NCI-H345 (cell line): Measurements from ENCODE around the gene HSPB6.

Experiments
- DNase-seq: peaks from one replicate; lab custom pipeline; 2025; lab: John Stamatoyannopoulos, UW

The HSPB6 gene

DNA sequence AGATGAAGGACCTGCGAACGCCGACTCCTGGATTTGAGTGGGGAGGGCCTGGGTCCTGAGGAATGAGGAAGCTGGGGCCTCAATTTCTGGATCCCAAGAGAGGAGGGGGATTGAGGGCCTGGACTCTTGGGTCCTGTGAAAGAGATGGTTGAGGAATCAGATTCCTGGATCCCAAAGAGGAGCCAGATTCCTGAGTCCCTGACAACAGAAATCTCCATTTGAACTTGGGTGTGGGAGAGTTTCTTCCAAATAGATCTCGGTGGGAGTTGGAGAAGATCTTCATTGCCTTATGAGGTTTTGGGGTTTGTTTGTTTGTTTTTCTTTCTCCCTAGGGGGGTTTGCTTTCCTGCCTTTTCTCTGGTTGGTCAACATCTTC, 10.8 kb downstream of the HSPB6 start:
- DNase-seq: no peak

DNA sequence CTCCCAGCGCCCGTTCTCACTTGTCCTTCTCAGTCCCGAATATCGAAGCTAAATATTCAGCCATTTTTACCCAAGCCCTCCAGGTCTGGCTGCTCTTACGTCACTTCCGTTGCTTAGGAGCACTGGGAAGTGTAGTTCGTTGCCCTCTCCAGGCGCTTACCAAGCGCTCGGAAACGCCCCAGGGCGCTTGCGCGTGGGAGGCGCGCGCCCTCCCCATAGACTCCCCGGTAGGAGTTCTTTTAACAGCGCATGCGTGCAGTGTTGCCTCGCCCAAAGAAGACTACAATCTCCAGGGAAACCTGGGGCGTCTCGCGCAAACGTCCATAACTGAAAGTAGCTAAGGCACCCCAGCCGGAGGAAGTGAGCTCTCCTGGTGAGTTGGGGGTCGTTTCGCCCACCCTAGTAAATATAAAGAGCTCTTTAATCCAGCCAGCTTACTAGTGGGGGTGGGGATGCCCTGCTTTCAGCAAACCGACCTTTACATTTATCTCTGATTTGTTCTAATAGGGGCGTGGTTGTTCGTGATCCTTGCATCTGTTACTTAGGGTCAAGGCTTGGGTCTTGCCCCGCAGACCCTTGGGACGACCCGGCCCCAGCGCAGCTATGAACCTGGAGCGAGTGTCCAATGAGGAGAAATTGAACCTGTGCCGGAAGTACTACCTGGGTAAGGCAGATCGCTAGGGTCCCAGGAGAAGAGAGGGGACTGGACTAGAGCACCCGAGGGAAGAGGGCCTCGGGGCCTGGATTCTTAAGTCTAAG, 11.3 kb downstream of the HSPB6 start, which contains the start of the genes PSENEN and U2AF1L4:
Gene PSENEN, plus strand, starts transcription at position 324 of the 759 bp plus-strand sequence. Its CDS starts 280 bp downstream, at position 604.
Gene U2AF1L4, minus strand, starts transcription at position 91 of the 759 bp plus-strand sequence. Its CDS starts 27 bp downstream, at position 64.
- DNase-seq: peak; percentile 100

DNA sequence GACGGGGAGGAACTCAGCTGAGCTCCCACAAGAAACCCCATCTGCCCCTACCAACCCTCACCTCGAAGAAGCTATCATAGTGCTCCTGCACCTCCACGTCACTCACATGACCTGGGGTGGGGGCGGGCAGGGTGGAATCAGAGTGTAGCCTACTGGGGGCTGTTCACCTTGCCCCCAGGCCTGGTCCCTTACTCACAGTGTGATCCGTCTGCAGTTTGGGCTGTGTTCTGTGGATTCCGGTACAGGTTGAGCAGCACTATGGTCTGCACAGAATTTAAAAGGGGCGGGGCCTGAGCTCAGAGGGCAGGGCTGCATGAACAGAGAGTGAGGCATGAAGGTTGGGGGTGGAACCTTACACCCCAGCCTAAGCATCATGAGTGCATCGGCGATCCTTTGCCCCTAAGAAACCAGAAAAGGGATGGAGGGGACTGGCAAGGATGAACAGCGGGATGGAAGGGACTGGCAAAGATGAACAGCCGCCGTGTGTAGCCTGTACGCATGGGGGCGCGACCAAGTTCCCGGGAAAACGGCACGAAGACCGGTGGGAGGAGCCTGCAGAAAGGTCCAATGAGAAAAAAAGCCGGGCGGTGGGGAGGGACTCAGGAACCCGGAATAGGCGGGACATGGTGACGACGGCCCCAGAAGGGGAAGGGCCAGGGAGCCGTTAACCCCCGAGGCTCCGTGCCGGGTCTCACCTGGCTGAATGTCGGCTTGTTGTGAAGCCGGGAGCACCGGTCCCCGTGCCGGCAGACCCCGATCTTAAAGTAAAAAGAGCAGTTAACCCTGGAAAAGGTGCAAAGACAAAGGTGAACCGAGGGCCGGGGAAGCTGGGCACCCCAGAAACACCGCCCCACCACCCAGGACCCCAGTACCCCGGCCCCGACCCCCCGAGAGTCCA, 12.2 kb downstream of the HSPB6 start:
- peak; percentile 100 for DNase-seq

DNA sequence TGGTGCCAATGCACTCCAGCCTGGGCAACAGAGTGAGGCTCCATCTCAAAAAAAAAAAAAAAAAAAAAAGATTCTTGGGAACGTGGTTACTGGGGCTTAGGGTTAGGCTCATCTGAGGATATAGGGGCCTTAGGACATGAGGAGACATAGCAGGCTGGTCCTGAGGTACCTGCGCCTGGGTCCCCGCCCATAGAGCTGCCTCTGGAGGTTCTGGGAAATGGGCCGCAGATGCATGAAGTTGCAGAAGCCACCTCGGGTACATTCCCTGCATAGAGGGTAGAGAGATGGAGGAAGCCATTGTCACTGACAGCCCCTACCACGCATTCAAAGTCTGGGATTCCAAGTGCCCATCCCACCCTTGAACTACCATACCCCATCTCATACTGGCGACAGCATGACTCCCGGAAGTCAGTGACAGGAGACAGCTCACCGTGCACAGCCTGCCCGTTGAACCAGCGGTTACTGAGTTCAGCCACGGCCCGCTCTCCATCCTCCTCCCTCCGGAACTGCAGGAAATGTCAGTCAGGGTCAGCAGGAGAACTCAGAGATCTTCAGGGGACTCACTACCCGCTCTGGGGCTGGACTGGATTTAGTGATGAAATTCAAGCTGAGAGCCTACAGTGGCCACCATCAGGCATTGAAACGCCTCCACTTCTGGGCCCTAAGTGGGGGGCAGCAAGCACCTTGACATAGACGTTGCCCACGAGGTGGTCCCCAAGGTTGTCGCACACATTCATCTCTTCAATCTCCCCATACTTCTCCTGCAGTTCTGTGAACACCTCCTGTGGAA, 13.0 kb downstream of the HSPB6 start:
- DNase-seq: no peak

DNA sequence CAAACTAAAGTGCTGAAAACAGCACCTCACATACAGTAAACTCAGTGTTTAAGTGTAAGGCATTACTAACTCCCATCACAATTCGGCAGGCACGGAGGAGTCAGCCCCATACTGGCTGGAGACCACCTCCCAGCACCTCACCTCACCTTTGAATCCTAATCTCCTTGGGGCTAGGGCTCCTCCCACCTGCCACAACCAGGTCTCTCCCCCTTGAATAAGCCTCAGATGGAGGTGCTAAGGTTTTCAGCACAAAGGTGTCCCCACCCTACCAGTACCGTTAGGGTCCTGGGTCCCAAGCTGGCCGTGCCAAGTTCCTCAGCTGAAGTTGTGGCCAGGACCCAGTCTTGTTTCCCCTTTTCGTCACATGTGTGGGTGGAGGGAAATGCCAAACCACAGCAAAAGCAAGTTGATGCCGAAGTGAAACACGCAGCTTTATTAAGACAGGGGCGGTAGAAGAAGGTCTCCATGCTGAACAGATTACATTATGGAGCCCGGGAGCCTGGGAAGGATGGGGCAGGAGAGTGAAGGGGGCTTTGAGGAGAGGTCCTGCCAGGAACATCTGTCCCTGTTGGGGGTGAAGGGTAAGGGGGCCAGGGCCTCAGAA, 14.6 kb downstream of the HSPB6 start, which contains the start of gene IGFLR1:
Gene IGFLR1, minus strand, starts transcription at position 332 of the 604 bp plus-strand sequence. CDS start 1,272 bp downstream, outside the sequence.
- no peak for DNase-seq

DNA sequence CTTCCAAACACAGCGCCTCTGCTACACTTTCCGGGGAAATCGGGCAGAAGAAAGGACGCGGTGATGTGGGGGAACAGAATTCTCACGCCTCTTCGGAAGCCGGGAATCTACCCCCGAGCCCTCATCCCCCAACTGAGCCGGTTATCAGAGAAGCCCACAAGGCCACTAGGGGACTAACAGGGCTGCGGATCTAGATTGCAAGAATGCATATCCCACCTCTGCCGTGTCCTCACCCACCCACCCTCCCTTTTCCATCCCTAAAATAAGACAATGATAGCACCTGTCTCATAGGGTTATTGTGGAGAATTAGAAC, 15.7 kb downstream of the HSPB6 start:
- DNase-seq: no peak

DNA sequence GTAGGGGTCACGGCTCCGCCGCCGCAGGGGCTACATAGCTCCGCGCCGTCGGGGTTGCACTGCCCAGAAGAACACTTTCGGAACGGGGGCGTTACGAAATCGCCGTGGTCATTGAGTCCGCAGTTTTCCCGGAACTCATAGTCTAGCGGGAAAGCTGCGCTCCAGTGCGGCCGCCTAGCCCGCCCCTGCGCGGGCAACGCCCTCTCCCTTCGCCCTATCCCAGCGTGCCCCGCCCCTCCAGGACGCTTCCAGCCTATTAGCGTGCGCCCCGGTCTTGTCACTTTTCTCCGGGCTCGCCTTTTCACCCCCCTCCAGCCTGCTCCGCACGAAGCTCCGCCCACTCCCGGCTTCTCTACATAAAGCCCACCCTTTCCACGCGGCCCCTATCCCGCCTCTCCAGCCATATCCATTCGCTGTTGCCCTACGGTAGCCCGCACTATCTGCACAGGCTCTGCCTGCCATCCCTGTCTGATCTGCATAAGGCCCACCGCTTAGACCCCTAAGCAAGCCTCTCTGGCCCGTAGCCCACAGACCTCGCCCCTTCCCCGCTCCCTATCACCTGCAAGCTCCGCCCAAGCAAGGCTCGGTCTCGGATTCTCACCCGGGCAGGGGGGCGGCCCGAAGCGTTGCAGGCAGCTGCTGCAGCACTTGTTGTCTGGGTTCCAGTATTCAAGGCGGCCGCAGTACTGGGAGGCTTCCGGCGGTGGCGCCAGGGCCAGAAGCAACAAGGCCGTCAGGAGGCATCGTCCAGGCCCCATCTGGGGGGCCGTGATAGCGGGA, 16.2 kb downstream of the HSPB6 start:
- peak; percentile 100 for DNase-seq

DNA sequence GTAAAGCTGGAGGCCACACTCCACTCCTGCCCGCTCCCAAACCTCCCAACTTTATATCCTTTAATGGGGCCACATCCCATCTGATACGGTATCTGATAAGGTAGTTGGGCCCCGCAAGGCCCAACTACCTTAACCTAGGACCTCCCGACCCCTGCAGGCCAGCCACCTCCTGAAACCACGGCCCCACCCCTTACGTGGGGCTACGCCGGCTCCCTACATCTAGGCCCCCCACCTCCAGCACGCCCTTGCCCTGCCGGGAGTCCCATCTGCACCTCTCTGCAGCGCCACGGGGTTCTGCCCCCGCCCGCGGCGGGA, 16.8 kb downstream of the HSPB6 start:
- DNase-seq: no peak

DNA sequence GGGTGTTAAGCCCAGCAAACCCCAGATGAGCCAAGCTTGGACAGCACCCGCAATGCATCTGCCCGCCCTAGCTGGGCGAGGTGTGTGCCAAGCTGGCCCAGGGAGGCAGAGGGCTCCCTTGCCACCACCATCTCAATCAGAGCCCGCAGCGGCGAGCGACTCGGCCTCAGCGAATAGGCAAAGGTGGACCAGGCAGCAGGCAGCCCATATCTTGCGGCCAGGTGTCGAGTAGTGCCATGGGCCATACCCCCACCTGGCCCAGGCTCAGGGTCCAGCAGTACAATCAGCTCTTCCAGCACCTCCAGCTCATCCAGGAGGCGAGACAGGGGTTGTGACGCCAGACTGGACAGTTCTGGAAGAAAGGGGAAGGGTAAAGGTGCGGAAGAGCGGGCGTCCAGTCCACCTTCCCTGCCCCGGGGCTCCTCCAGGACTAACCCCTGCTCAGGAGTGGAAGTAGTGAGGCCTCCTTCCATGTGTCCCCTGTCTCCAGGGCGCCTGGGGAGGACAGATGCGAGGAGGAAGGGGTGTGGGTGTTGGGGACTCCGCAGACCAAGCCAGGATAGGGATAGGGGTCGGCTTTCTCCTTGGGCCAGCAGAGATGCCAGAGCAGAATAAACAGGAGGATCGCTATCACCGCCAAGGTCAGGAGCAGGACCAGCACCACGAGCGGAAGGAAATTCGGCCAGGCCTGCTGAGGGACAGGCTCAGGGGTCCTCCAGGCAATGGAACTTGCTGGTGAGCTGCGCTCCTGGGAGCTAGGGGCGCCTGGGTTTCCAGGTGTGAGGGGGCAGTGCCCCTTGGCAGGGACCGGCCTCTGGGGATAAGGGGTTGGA, 17.3 kb downstream of the HSPB6 start:
- DNase-seq: no peak

DNA sequence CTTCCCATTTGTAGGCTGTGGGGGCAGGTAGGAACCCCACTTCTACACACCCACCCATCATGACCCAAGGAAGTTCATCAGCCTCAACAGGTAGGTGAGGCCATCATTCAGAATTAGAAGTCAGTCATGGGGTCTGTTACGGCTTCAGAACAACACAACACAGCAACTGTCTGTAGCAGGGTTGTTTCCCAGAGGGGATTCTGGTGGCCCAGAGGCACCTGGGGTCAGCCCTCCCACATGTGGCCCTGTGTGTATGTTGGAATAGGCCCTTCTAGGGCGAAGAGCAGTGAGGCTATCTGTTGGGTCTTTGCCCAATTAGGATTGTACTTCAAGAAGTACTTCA, 18.0 kb downstream of the HSPB6 start:
- no peak for DNase-seq

DNA sequence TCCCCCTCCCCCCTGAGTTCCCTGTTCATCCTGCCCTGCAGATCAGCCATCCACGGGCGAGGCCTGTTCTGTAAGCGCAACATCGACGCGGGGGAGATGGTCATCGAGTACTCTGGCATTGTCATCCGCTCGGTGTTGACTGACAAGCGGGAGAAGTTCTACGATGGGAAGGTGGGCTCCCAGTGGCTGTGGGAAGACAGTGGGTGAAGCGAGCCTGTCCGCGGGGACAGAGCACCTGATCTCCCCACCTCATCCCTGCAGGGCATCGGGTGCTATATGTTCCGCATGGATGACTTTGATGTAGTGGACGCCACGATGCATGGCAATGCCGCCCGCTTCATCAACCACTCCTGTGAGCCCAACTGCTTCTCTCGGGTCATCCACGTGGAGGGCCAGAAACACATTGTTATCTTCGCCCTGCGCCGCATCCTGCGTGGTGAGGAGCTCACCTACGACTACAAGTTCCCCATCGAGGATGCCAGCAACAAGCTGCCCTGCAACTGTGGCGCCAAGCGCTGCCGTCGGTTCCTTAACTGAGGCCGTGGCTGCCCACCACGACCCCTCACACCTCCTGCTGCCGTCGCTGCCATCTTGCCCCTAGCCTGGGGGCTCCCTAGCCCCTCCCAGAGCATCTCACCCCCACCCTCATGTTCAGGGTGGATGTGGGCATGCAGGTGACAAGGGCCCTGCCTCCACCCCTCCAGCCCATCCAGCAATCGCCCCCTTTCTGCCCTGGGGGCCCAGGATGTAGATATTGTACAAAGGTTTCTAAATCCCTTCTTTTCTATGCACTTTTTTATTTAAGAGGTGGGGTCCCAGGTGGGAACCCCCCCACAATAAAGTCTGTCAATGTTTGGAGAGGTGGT, 18.6 kb downstream of the HSPB6 start:
- DNase-seq: no peak

DNA sequence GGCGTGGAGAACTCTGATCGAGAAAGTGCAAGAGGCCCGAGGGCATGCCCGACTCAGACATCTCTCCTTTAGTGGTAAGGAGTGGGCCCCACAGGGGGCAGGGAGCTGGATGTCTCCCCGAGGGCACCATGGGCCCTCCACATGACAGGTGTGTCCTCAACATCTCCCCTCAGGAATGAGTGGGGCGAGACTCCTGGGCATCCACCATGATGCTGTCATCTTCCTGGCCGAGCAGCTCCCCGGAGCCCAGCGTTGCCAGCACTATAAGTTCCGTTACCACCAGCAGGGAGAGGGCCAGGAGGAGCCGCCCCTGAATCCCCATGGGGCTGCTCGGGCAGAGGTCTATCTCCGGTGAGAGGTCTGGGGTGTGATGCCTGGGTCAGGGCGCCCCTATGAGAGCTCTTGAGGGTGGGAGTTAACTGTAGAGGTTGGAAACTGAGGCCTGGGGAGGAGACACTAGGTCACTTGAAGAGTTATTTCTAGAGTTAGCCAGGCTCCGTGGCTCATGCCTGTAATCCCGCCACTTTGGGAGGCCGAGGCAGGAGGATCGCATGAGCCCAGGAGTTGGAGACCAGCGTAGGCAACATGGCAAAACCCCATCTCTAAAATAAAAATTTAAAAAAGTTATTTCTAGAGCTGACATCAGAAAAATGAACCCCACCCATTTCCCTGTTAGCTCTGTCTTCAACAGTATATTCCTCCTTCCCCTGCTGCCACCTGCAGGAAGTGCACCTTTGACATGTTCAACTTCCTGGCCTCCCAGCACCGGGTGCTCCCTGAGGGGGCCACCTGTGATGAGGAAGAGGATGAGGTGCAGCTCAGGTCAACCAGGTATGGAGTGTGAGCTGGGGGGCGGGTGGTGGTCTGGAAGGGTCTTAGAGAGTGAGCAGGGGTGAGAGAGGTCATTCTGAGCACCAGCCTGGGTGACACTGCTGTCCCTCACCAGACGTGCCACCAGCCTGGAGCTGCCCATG, 19.6 kb downstream of the HSPB6 start:
- no peak for DNase-seq

DNA sequence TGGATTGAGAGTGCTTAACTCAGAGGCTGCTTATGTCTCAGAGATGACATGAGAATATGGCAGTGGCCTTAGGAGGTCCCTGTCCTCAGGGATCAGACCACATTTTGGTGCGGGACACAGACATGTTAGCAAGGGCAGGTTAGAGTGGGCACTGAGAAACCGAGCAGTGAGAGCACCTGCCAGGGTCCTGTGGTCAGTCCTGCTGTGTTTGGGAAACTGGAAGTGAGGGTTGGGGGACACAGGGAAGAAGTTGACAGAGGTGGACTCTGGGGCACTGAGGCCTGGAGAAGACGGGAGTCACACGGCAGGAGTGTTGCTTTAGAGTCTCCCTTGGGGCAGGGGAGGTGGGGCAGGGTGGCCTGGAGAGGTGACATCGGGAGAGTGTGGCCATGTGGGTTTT, 21.9 kb downstream of the HSPB6 start:
- no peak for DNase-seq

DNA sequence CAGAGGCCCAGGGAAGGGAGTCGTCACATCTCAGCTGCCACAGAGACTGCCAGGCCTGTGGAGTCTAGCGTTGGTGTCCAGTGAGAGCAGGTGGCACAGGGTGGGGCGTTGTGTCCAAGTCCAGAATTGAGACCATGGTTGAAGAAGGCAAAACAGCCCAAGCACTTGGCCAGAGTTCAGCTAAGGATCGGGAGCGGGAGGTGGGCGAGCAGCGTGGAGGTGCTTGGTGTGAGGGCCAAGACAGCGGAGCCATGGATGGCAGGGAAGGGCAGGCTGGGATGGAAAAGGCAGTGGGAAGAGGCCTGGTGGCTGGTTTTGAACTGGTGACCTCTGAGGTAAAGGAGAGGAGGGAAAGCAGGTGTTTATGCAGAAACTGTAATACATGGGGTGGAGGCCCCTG, 22.6 kb downstream of the HSPB6 start:
- DNase-seq: no peak

DNA sequence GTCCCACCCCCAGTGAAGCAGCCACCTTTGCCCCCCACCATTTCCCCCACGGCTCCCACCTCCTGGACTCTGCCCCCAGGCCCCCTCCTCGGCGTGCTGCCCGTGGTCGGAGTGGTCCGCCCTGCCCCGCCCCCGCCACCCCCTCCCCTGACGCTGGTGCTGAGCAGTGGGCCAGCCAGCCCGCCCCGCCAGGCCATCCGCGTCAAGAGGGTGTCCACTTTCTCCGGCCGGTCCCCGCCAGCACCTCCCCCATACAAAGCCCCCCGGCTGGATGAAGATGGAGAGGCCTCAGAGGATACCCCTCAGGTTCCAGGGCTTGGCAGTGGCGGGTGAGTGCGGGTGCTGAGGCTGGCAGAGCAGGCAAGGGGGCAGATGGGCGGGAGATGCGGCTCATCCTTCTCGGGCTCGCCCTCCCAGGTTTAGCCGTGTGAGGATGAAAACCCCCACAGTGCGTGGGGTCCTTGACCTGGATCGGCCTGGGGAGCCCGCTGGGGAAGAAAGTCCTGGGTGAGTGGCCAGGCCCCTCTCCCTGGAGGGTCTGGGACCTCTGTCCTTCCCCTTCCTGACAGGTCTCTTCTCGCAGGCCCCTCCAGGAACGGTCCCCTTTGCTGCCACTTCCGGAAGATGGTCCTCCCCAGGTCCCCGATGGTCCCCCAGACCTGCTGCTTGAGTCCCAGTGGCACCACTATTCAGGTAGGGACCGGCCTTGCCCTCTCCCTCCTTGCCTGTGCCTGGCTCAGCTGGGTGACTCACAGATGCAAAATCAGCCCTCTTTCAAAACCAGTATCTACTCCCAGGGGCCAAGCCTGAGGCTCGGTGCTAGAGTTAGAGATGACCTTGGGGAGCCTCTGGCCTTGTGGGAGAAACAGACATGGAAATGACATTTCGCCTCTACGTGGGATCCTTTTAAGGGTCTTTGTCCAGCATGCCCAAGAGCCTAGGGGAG, 23.4 kb downstream of the HSPB6 start:
- DNase-seq: no peak

DNA sequence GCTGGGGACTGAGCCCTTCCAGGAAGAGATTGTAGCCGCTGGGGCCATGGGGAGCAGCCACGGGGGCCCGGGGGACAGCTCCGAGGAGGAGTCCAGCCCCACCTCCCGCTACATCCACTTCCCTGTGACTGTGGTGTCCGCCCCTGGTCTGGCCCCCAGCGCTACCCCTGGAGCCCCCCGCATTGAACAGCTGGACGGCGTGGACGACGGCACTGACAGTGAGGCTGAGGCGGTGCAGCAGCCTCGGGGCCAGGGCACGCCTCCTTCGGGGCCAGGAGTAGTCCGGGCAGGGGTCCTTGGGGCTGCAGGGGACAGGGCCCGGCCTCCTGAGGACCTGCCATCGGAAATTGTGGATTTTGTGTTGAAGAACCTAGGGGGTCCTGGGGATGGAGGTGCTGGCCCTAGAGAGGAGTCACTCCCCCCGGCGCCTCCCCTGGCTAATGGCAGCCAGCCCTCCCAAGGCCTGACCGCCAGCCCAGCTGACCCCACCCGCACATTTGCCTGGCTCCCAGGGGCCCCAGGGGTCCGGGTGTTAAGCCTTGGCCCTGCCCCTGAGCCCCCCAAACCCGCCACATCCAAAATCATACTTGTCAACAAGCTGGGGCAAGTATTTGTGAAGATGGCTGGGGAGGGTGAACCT, 24.2 kb downstream of the HSPB6 start:
- DNase-seq: no peak
